Stimulated activated CD4-positive, alpha-beta T cell treated with anti-CD3 and anti-CD28 coated beads, Interleukin-1b, Interleukin-23, amount 100 ng/mL, for 4 hours (primary cell): ENCODE results near the gene KLHL29.

Source experiments
- DNase-seq, 2 donors: peaks; one replicate each; pipeline ENCODE4 v3.0.0-alpha.2; 2020; ENCODE audit warnings: low read depth in 2 of 2

KLHL29 gene

DNA sequence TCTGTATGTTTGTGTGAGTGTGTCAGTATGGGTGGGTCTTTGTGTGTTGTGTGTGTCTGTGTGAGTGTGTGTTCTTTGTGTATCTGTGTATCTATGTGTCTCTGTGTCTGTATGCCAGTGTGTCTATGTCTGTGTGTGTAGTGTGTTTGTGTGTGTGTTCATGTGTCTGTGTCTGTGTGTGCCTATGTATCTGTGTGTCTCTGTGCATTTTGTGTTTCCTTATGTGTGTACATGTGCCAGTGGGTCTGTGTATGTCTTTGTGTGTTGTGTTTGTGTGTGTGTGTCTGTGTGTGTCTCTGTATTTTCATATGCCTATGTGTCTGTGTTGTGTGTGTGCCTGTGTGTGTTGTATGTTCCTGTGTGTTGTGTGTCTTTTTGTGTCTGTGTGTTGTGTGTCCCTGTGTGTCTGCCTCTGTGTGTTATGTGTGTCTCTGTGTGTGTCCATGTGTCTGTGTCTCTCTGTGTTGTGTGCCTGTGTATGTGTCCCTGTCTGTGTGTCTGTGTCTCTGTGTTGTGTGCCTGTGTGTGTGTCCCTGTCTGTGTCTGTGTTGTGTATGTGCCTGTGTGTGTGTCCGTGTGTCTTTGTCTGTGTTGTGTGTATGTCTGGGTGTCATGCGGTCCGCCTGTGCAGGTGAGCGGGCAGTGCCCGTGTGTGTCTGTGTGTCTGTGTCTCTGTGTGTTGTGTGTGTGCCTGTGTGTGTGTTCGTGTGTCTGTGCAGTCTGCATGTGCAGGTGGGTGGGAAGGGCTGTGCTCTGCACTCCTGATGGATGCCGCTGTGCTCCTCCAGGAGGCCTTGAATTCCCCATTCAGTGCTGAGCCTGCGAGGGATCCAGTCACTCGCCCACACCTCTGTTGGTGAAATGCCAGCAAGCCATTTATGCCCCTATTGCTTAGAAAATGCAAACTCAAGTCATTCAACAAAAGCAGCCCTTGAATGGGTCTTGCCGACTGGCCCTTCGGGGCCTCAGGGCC lies 37.4 kb downstream of the KLHL29 start:
- DNase-seq: no peak

DNA sequence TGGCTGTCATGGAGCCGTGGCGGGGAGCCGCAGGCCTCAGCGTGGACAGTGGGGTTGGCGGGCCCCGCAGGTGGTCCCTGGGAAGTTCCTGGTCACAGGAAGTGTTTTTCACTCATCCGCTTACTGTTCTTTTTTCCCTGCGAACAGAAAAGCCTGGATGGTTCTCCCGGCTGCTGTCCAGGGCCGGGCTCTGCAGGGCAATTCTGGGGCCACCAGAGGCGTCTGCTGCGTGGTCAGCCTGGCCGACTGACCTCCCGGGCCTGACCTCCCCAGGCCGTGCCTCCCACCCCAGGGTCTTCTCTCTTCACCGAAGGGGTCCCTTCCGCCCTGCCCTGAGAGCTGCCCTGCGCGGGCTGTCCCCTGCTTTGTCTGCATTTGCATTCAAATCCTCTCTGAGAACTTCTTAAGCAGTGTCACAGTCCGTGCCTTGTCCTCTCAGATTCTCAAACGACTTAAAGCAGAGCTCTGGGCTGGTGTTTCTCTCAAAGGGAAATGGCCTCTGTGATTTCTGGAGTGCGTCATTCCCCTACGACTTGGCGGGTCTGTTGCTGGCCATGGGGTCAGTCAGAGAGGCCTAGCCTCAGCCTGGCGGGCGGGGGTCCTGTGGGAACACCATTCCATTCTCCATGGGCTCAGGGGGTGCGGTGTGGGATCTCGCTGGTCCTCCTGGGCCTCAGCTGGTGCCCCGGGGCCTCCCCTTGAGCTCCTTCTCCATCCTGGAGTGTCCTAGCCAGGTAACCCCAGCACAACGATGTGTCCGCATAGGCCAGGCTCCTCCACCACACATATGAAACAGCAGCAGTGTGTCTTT lies 38.3 kb downstream of the KLHL29 start:
- DNase-seq: no peak

DNA sequence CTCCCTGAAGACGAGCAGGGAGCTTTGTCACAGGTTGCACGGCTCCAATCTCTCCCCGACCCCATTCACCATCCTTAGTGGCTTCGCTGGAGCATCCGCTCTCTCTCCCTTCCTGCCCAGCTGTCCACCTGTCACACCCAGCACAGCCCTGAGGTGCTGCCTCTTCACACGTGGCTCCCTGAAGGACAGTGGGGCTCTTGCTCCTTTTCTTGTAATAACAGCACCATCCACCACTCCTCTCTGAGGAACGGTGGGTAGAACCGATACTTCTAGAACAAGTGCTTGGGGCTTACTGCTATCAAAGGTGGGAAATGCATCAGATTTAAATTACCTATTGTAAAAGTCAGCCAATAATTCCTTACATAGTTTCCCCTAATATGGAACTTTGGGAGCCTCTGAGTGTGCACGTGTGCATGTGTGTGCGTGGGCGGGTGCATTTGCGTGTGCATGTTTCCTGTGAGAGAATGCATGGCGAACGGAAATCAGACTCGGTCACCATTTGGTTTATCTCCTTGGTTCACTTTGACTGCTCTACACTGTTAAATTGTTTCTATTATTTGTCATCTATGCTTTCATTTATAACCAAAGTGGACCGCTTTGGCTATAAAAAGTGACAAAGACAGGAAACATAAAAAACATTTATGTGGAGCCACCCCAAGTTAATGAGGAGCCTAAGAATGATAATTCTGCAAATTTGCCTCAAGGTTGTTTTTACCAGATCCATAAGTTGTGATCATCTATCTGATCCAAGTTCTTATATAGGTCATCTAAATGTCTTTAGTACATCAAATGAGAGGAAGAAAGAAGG lies 39.1 kb downstream of the KLHL29 start:
- no peak for DNase-seq

DNA sequence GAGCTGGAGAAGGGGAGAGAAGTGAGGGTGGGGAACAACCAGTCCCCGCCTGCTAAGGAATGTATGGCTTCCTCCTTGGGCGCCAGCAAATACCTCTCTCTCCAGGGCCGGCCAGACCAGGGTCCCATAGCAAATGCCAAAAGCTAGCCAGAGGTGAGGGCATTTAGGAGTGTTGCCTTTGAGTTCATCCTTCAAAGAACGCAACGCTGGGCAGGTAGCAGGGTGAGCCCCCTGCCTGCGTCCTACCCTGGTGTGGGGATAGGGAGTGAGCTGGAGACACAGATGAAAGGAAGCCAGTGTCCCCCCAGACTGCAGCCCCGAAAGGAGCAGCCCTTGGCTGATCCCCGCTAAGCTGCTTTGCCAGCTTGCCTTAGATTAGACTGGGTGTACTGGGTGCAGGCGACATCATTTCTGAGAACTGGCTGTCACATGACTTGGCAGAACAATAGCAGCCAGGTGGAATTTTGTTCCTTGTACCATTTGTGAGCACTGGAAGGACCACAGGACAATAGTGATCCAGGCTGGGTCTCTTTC lies 40.4 kb downstream of the KLHL29 start:
- DNase-seq: no peak

DNA sequence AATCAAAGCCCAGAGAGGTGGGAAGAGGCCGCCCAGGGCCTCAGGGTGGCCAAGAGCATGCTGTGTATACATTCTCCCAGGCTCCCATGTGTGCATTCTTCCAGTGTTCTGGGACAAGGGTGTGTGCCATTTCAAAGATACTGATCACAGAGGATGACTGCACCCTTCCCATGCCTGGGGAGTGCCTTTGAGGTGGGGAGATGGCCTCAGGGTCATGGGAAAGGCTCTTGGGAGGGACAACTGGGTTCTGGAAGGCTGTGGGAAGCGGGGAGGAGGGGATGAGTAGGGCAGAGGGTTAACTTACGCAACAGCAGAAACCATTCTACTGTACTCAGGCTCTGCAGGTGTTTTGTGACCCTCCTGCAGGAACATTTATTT lies 40.9 kb downstream of the KLHL29 start:
- no peak for DNase-seq

DNA sequence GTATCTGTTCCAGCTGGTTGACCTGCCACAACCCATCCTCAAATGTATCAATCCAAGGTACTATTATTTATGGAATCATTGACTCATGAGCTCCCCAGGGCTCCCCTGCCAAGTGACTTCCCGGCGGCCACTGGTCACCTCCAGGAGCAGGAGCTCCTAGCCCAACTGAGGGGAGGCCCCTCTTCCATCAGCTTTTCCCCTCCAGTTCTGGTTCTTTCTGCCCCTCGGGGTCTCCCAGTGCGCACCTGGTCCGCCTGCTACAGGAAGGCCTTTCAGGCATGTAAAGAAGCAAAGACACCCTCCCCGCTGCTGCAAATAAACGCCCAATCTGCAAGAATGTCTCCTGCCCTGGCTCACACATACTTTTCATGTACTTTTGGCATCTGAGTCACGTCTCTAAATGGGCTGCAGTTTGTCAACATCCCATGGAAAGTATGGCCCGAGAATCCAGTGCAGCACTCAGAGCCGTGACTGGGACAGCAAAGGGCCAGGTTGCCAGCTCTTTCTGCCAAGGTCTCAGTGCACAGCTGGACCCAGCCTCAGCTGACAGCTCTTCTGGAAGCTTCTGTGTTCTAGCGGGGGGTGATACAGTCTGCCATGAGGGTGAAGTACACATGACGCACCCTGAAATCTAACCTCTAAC lies 41.4 kb downstream of the KLHL29 start:
- DNase-seq: no peak

DNA sequence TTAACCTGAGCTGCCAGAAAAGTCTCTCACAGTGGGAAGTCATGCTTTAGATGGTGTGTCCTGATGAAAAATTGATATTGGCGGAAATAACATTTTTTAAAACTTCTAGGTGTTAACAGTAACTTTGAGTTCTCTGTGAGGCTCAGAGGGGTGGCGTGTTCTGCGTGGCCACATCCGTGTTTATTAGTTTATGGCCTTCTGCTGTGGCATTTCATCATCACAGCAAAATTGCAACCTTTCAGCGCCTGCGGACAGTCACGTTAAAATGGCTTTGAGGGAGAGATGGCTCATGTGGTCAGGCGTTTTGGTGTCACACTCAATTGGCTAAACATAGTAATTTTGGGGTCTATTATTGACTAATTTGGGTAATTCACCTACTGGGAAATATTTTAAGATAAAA lies 42.4 kb downstream of the KLHL29 start:
- DNase-seq: no peak

DNA sequence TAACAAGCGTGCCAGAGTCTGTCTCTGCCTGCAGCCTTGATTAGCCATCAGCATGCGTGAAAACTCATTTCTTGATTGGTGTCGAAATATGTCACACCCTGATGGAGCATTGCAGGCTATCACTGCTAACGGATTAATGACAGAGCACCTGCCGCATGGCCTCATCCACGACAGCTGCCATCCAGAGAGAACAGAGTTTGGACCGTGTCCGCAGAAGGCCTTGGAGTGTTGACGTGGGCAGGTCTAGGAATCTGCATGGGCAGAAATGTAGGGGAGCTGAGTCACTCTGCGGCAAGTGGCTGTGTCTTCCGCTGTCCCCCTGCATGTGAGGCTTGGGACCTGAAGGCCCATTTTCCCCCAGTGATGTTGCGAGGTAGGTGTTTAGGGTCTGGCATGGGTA lies 43.0 kb downstream of the KLHL29 start:
- no peak for DNase-seq

DNA sequence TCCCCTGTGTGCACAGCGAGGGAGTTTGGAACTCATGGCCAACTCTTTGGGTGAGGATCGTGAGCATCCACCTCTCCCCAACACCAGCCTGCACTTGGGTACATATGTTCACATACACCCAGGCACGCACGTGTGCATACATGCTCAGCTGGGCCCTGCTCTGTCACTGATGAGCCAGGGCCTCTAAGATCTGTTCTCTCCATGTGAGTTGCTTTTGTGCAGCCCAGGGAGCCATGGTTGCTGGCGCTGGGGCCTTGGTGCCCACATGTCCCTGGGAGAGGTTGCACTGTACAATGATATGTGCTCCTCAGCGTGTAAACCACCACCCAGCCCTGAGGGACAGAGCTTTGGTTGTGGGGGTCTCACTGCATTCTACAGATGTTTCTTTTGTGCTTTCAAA lies 44.1 kb downstream of the KLHL29 start:
- no peak for DNase-seq

DNA sequence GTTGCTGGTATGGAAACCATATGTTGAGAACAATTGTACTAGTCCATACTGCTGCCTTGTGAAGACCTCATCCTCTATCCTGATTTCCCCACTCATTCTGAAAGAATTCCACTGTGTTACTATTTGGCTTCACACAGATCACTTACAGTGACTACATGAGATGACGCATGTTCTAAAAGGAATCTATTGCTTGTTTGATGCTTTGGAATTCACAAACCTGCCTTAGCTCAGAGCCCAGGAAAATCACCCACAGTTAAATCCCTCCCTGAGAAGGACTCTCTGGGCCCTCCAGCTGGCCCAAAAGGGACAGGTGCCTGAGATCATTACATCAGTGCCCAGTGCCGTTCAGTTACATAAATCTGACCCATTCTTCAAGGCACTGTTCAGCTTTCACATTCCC lies 45.3 kb downstream of the KLHL29 start:
- no peak for DNase-seq

DNA sequence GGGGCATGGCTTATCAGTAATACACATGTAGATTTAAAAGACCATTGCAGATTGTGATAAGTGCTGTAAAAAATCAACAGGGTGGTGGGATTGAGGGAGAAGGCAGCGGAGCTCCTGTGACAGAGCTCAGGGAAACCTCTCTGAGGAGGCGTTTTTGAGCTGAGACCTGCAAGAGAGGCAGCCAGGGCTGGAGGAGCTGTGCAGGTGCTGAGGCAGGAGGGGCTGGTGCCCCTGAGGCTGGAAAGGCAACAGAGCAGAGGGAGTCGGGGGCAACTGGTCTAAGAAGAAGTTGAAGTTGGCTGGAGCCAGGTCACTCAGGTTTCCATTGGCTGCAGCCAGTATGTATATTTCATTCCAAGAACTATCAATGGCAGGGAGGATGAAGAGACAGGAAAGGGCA lies 47.6 kb downstream of the KLHL29 start:
- no peak for DNase-seq

DNA sequence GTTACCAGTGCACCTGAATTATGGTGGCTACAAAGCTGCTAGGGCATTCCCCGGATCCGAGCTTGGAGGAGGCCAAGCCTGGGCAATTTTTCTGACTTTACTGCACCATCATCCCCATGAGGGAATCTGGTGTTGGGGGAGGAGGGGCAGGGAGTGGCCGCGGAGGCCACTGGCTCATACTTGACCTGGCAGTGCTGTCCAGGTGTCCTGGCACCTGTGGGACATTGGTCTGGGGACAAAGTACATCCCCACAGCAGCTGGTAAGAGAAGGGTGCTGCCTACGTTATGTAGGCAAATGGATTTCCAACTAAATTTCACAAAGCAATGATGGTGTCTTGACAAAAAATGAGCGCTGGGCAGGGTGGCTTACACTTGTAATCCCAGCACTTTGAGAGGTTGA lies 48.3 kb downstream of the KLHL29 start:
- DNase-seq: no peak

DNA sequence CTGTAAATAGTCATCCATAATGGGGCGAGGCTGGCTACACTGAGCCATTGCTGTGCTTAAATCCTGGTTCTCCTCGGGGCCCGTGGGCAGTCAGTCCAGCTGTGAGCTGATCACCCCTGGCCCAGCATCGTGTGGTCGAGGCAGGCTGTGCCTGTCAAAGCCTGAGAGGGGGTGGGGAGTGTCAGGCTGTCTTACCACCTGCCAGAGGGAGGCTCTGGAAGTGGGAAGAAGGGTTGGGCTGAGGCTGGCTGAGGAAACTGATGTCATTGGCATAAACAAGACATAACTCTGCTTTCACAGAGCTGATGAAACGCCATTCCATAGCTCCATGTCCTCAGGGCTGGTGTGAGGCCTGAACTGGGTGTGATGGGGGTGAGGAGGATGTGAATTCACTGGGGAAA lies 49.7 kb downstream of the KLHL29 start:
- DNase-seq: no peak

DNA sequence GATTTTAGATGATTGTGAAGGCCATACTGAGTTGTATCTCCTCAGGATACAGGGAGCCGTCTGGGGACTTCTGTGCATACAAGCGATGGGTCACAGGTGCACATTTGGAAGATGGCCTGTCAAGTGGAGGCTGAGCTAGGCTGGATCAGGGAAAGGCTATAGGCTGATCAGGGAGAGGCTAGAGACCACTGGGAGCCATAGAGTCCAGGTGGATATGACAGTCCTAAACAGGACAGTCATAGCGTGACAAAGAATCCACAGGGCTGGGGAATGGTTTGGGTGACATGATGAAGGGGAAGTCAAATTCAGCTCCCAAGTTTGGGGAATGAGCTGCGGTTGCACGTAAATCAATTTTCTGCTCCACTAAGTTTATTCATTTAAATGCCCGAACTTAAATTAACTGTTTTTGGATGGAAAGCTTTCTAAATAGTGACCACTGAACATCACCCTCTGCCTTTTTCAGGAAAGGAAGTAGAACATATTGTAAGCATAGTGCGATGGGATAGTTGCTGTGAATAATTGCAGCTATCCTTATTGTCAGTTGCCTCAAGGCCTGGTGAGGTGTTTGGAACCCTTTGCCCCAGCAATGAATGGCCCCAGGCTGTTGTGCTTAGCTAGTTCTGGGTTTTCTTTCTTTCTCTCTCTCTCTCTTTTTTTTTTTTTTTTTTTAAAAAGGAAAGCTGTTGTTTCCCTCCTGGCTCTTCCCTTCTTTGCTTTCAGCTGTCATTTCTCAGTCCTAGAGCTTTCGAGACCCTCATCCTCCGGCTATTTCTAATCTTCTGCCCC lies 50.5 kb downstream of the KLHL29 start:
- DNase-seq: no peak

DNA sequence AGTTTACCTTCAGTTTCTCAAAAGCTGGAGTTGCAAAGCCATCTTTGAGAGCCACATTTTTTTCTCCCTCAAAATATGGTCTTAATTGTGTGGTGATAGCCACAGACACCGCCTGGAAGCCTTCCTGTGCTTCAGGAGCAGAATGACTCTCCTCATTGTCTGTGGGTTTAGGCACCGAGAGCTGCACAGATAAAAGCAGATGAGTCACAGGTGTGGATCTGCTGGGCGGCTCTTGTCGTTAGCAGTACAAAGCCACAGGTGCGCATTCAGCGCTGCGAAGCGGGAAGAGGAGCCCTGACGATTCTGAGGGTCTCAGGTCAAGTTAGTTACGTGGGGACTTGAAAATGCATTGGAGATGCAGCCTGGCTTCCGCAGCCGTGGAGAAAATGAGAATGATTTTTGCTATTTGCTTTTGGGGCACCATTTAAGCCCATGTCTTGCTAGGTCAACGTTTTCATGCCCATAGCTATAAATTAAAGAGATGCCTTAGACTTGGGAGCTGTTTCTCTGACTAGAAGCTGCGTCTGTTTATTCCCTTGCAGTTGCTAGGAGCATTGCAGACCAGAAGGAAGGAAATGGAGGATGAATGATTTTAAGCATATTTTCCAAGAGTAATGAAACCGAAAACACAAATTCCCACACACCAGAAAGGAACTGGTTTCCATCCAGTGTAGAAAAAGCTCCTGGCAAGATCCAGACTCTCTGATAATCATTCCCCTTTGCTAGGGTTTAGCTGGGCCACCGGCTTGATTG lies 51.5 kb downstream of the KLHL29 start:
- DNase-seq: no peak

DNA sequence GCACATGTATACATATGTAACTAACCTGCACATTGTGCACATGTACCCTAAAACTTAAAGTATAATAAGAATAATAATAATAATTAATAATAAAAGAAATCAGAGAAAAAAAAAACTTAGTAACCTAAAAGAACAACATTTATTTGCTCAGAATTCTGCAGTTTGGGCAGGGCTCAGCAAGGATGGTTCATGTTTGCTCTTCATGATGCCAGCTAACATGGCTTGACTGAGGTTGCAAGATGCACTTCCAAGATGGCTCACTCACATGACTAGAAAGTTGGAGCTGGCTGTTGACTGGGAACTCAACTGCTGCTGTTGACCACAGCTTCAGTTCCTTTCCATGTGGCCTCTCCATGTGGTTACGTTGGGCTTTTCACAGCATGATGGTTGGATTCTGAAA lies 56.4 kb downstream of the KLHL29 start:
- DNase-seq: no peak

DNA sequence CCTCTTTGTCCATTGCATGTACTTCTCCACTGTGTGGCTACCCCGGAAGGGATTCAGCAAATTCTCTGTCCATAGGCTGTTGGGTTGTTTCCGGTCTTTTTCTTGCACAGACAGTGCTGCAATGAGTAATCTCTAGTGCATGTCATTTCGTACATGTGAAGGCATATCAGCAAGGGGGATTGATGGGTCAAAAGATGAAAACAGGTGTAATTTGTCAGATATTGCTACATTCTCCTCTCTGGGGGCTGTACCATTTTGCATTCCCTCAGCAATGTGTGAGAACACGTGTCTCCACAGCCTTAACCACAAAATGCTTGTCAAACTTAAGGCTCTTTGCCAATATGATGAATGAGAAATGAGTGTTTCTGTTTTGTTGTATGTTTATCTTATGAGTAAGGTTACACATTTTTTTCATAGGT lies 60.5 kb downstream of the KLHL29 start:
- DNase-seq: no peak

DNA sequence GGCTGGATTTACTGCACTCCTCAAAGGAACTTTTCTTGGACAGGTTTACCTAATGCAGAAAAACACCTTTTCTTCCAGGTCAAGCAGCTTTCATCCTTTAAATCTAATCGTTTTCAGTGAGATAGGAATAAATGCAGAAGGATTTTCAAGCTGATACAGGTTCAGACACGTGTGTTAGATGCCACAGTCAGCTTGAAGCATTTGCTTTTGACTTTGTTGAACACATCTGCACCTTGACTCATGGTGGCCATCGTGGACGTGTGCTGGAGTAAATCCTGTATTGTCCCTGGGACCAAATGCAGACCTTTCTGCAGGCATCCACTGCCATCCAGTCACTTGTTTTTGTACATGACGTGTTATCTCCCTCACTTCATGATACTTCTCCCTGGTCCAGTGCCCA lies 61.9 kb downstream of the KLHL29 start:
- DNase-seq: no peak

DNA sequence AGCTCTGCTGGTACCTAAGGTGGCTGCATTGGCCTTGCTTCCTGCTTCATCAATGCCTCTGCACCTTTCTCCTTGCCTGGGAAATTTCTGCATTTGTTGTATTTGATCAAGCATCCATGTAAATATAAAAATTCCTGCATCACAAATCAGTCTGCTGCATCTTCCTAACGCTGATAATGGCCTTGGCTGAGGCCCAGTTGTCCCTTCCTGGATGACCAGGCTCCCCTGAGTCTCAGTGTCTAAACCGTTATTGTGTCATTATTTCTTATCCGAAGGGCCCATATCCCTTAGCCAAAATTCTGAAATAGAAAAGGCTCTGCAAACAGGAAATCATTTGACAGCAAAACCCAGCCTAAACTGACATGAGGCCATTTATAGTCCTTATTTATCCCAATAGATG lies 62.4 kb downstream of the KLHL29 start:
- DNase-seq: no peak

DNA sequence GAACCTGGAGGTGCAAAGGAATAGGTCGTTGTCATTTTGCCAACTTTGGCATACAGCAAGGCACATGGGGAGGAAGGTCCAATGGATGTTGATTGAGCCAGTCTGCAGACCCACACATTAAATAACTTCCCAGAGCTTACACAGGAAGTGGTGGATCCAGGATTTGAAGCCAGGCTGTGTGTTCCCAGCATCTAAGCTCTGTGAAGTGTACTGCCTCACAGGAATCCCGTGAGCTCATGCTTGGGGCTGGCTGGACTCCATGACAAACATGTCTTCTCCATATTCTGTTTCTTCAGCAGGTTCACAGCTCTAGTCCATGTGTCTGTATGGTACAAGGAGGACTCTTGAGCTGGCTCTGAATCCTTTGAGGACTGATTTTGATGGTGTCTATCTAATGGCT lies 63.9 kb downstream of the KLHL29 start:
- no peak for DNase-seq
